Stimulated activated CD8-positive, alpha-beta memory T cell treated with anti-CD3 and anti-CD28 coated beads, Interleukin-2, amount 100 ng/mL, for 1 hour (primary cell): ENCODE measurements around the gene REEP6.

Experiments used
- DNase-seq, 2 donors: peaks; one replicate each; pipeline ENCODE4 v3.0.0-alpha.2; 2020; ENCODE audit warnings: low read depth in 2 of 2

REEP6 gene

GRCh38 chr19:1456121-1456900, 34.7 kb upstream of the REEP6 start:
- DNase-seq = no peak

GRCh38 chr19:1457031-1457739, 33.8 kb upstream of the REEP6 start:
- DNase-seq = no peak

- DNase-seq = no peak
Measured at GRCh38 chr19:1457892-1458291, 33.1 kb upstream of the REEP6 start.

- no peak for DNase-seq
Measured at GRCh38 chr19:1459479-1459878, 31.5 kb upstream of the REEP6 start.

- DNase-seq = no peak
Measured at GRCh38 chr19:1460033-1460995, 30.7 kb upstream of the REEP6 start.

GRCh38 chr19:1461862-1462261, 29.1 kb upstream of the REEP6 start:
- DNase-seq = no peak

- DNase-seq = no peak
Measured at GRCh38 chr19:1465191-1466016, 25.6 kb upstream of the REEP6 start.

- DNase-seq = no peak
Measured at GRCh38 chr19:1466018-1466460, 24.9 kb upstream of the REEP6 start.

GRCh38 chr19:1466461-1467214, 24.3 kb upstream of the REEP6 start:
- no peak for DNase-seq

GRCh38 chr19:1467215-1467489, 23.8 kb upstream of the REEP6 start:
- no peak for DNase-seq

GRCh38 chr19:1467490-1468273, 23.3 kb upstream of the REEP6 start:
- no peak for DNase-seq

GRCh38 chr19:1468274-1468820, 22.6 kb upstream of the REEP6 start:
- no peak for DNase-seq

GRCh38 chr19:1468821-1469254, 22.1 kb upstream of the REEP6 start:
- DNase-seq = no peak

- no peak for DNase-seq
Measured at GRCh38 chr19:1469255-1470054, 21.5 kb upstream of the REEP6 start.

- DNase-seq = no peak
Measured at GRCh38 chr19:1470055-1470304, 21.0 kb upstream of the REEP6 start.

GRCh38 chr19:1470305-1471009, 20.5 kb upstream of the REEP6 start:
- peak; percentile 27 to 51 for DNase-seq

GRCh38 chr19:1471010-1471514, 19.9 kb upstream of the REEP6 start:
- DNase-seq = no peak

- DNase-seq = no peak
Measured at GRCh38 chr19:1471515-1472160, 19.3 kb upstream of the REEP6 start.
